ENCODE measurements around the gene LAMA1. TPM values are rescaled to one million over a fixed set of nuclear protein-coding genes. Genes with fewer than 3 reads are reported as not detected.
"Not testable (repeated sequence)": the region's sequence is repeated elsewhere in the genome, so short reads cannot be mapped to it uniquely, and the experiment has no call there.

The LAMA1 gene
- total RNA-seq, 1 experiment from 2014 or later, result 23.4 TPM

- DNase-seq (ENCODE audit: low read depth), result no peak
- in situ Hi-C loops (cut with HindIII; ENCODE audit: low pct_unique_long_range_greater_than_20kb, low sequenced_read_pairs), result no loop called here
Measured at GRCh38 chr18:6942742-6943141, 174.9 kb downstream of the LAMA1 start.

- in situ Hi-C loops (cut with HindIII; ENCODE audit: low pct_unique_long_range_greater_than_20kb, low sequenced_read_pairs), result no loop called here
- DNase-seq (ENCODE audit: low read depth), result no peak
Measured at GRCh38 chr18:6941996-6942395, 175.6 kb downstream of the LAMA1 start.

GRCh38 chr18:6940451-6940850 lies 177.1 kb downstream of the LAMA1 start:
- no peak for DNase-seq (ENCODE audit: low read depth)
- in situ Hi-C loops (cut with HindIII; ENCODE audit: low pct_unique_long_range_greater_than_20kb, low sequenced_read_pairs), result no loop called here

GRCh38 chr18:6939972-6940371 lies 177.6 kb downstream of the LAMA1 start:
- no peak for DNase-seq (ENCODE audit: low read depth)
- in situ Hi-C loops (cut with HindIII; ENCODE audit: low pct_unique_long_range_greater_than_20kb, low sequenced_read_pairs), result no loop called here

GRCh38 chr18:6938403-6938802 lies 179.2 kb downstream of the LAMA1 start:
- in situ Hi-C loops (cut with HindIII; ENCODE audit: low pct_unique_long_range_greater_than_20kb, low sequenced_read_pairs); DNase-seq (ENCODE audit: low read depth): not testable (repeated sequence)

- no peak for DNase-seq (ENCODE audit: low read depth)
- in situ Hi-C loops (cut with HindIII; ENCODE audit: low pct_unique_long_range_greater_than_20kb, low sequenced_read_pairs), result no loop called here
Measured at GRCh38 chr18:6938003-6938402, 179.6 kb downstream of the LAMA1 start.

- in situ Hi-C loops (cut with HindIII; ENCODE audit: low pct_unique_long_range_greater_than_20kb, low sequenced_read_pairs), result no loop called here
- DNase-seq (ENCODE audit: low read depth), result no peak
Measured at GRCh38 chr18:6934859-6935258, 182.7 kb downstream of the LAMA1 start.

GRCh38 chr18:6929370-6930102 lies 188.1 kb downstream of the LAMA1 start:
- in situ Hi-C loops (cut with HindIII; ENCODE audit: low pct_unique_long_range_greater_than_20kb, low sequenced_read_pairs), result no loop called here
- DNase-seq (ENCODE audit: low read depth), result peak; percentile 41

GRCh38 chr18:6928359-6928758 lies 189.2 kb downstream of the LAMA1 start:
- in situ Hi-C loops (cut with HindIII; ENCODE audit: low pct_unique_long_range_greater_than_20kb, low sequenced_read_pairs), result no loop called here
- no peak for DNase-seq (ENCODE audit: low read depth)

- in situ Hi-C loops (cut with HindIII; ENCODE audit: low pct_unique_long_range_greater_than_20kb, low sequenced_read_pairs), result no loop called here
- no peak for DNase-seq (ENCODE audit: low read depth)
Measured at GRCh38 chr18:6927153-6927552, 190.4 kb downstream of the LAMA1 start.

GRCh38 chr18:6923220-6923619 lies 194.4 kb downstream of the LAMA1 start:
- no peak for DNase-seq (ENCODE audit: low read depth)
- in situ Hi-C loops (cut with HindIII; ENCODE audit: low pct_unique_long_range_greater_than_20kb, low sequenced_read_pairs), result no loop called here

- DNase-seq (ENCODE audit: low read depth), result no peak
- in situ Hi-C loops (cut with HindIII; ENCODE audit: low pct_unique_long_range_greater_than_20kb, low sequenced_read_pairs), result no loop called here
Measured at GRCh38 chr18:6921571-6921970, 196.0 kb downstream of the LAMA1 start.

GRCh38 chr18:6920099-6920955 lies 197.3 kb downstream of the LAMA1 start:
- in situ Hi-C loops (cut with HindIII; ENCODE audit: low pct_unique_long_range_greater_than_20kb, low sequenced_read_pairs), result no loop called here
- DNase-seq (ENCODE audit: low read depth), result peak; percentile 40

- in situ Hi-C loops (cut with HindIII; ENCODE audit: low pct_unique_long_range_greater_than_20kb, low sequenced_read_pairs), result no loop called here
Measured at GRCh38 chr18:6917072-6917471, 200.5 kb downstream of the LAMA1 start.

GRCh38 chr18:6901286-6901926 lies 216.2 kb downstream of the LAMA1 start:
- in situ Hi-C loops (cut with HindIII; ENCODE audit: low pct_unique_long_range_greater_than_20kb, low sequenced_read_pairs), result no loop called here

More at GRCh38 chr18:6917072-6917471, 200.5 kb downstream of the LAMA1 start:
- peak; percentile 58 for DNase-seq (ENCODE audit: low read depth)

GRCh38 chr18:6891788-6892187 lies 225.8 kb downstream of the LAMA1 start:
- DNase-seq (ENCODE audit: low read depth), result no peak

More at GRCh38 chr18:6901286-6901926, 216.2 kb downstream of the LAMA1 start:
- peak; percentile 42 for DNase-seq (ENCODE audit: low read depth)

More at GRCh38 chr18:6891788-6892187, 225.8 kb downstream of the LAMA1 start:
- in situ Hi-C loops (cut with HindIII; ENCODE audit: low pct_unique_long_range_greater_than_20kb, low sequenced_read_pairs), result loop anchor here (25.0 kb wide), 1 partner anchor 354 kb away; no protein-coding TSS in a partner anchor

Data from Caki2 (cell line).